HG03159 (cell line): ENCODE measurements around the gene LRP1B.

Source experiments
- ATAC-seq: cut with Tn5 transposase; IDR thresholded peaks from one replicate; pipeline ENCODE4 v1.9.1; 2021; ENCODE audit warnings: mild to moderate bottlenecking, moderate library complexity; ENCODE audit not compliant: unreplicated experiment

LRP1B gene

DNA sequence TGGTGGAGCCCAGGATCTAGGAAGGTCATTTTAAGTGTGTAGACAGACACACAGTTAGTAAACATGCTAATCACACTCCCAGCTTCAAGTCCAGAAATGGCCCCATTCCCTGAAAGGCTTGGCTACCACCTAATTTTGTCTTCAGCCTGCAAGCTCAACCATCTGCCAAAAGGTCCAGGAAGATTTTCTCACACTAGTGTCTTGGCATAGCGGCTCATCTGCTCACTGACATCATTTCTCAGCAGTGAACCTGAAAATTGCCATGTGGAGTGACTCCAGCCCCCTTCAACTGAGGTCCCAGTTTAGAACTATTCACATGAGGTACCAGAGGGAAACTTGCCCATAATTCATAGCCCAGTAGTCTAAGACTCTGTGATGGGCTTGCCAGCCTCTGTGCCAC is 748.9 kb downstream of the LRP1B start:
- no peak for ATAC-seq

DNA sequence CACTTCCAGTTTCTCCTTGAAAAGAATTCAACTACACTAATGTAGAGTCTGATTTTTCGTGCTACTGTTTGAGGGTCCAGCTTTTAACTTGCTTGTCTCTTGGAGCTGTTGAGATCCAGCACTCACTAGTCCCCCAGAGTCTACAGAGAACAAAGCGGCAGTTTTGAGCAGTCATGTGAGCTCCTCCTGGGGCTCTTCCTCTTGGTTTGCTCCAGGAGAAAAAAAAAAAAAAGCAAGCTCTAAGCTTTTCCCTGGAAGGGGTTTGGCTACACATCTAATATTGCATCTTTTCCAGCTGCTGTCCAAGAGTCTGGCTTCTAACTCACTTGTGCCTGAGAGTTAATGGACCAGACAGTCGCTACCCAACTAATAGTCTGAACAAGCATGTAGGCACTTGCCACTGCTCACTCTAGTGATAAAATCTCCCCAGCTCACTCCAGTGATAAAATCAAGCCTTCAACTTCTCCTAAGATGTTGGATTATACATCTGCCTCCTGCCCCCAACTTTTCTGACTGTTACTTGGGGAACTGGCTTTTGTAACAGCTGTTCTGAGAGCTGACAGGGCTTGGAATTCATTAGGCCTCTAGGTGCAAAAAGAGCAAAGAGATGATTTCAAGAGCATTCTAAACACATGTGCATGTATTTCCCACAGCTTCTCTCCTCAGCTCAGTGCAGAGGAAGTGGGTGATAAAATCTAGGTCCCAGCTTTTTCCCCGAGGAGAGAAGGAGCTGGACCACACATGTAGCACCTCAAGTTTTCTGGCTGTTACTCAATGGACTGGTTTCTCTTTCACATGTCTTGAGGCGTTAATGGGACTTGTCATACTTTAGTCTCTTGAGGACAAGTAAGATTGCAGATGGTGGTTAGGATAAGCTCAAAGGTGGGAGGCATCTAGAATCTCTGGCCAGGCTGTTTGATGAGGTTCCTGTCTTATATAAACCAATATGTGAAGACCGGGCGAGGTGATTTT is 750.5 kb downstream of the LRP1B start:
- no peak for ATAC-seq

DNA sequence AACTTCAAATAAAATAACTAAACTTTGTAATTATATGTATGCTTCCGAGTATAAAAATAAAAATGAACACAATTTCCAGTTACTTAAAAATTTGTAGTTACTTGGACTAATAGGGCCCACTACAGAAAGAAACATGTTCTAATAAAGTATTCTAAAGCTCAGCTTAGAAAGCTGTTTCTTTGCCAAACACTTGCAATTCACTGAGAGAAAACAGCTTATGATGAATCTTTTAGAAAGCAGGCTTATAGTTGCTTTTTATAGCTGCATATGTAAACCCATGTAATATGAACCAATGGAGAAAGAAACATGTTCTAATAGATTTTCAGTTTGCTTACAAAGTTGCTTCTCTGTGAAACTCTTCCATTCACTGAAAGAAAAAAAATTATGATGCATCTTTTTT is 766.0 kb downstream of the LRP1B start:
- no peak for ATAC-seq

DNA sequence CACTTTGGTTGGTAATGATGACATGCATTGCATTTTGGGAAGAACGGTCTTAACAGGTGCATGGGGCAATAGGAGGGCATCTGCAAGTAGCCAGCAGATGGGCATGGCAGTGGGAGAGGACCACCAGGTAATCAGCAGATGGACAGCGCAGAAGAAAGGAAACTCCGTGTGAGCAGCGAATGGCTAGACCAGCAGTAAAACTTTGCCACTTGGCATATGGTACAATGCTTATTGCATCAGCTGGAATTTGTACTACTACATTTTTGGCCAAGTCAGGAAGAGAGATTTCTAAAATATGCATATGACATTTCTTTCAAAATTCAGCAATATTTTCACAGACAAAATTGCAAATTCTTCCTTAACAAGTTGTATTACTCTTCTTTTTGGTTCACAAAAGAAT is 768.5 kb downstream of the LRP1B start:
- no peak for ATAC-seq

DNA sequence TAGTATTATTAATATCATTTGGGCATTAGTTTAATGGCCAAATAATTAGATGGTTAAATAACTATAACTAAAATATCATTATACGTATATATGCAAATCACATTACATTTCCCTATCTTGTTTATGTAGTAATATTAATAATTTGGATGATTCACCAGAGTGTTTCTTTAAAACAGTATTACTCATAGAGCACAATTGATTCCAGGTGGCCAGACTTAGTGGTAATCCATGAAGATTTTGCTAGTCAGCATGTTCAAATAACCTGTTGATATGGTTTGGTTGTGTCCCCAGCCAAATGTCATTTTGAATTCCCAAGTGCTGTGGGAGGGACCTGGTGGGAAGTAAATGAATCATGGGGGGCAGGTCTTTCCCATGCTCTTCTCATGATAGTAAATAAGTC is 782.3 kb downstream of the LRP1B start:
- no peak for ATAC-seq

DNA sequence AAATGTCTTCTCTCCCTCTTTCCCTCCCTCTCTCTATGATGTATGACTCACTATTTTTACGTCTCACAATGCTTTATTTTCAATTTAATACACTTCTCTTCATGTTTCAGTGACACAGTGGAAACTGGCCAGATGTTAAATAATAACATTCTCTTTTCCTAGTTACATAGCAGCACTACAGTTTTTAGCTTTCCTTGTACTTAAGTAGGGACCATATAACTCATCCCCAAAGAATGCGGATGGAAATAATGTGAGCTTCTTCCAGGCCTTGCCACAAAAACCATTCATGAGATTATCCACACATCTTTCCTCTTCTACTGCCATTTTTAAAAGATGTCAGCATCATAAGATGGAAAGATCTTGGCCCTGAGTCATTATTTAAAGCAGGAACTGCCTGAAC is 789.4 kb downstream of the LRP1B start:
- ATAC-seq: no peak

DNA sequence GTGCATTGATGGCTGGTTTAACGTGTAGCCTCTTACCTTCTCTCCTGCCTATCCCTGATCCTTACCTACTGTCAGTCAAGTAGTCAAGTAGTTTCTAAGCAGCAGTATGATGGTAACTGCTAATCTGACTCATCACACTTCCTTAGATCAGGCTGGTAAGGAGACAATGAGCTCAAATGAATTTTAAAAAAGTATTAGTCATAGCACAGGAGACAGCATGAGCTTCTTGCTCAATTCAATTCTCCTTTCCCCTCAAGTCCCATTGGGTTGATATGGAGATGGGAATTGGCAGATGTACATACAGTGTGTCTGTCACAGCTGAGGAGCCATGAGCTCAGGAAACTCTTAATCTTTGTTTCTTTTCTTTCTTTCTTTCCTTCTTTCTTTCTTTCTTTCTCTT is 799.7 kb downstream of the LRP1B start:
- no peak for ATAC-seq

DNA sequence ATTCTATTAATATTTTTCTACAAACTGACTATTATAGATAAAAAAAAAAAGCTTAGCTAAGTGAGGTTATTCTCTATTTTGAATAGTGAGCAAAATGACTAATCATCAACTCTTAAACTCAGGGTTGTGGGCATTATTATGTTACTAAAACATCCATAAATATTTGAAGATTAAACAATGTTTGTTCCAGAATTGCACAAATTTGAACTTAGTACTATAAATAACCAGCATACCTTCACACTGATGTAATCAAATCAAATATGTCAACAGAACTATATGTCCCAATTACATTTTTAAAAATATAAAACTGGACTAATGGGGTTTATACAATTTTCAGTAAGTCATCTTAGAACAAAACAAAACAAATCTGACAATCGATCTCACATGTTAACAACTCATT is 800.9 kb downstream of the LRP1B start:
- no peak for ATAC-seq

DNA sequence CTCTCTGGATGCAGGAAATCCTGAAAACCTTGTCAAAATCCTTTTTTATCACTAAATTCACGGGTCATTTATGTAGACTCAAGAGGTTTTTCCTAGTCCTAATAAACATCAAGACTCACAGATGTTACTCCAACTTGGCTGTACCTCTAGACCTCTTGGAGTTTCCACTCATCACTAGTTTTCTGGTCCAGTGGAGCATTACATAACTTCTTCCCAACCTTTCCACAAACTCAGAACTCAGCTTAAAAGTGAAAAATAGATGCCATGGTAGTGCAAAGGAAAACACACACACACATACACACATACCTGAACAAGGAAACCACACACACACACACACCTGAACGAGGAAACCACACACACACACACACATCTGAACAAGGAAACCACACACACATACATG is 807.2 kb downstream of the LRP1B start:
- no peak for ATAC-seq

DNA sequence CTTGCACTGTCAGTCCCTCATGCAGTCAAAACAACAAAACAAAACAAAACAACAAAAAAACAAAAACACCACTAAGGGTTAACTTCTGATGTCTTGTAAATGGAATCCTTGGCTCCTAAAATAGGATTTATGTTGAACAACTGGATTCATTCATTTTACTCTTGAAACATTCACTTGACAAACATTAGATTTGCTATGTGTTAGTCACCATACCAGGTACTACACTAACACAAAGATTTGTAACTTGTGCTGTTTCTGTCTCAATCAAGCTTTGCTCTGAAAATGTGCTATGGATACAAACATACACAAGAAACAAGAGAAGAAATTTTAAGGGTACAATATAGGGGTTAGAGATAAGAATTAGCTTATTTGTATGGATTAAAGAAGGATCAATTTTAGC is 812.8 kb downstream of the LRP1B start:
- ATAC-seq: no peak

DNA sequence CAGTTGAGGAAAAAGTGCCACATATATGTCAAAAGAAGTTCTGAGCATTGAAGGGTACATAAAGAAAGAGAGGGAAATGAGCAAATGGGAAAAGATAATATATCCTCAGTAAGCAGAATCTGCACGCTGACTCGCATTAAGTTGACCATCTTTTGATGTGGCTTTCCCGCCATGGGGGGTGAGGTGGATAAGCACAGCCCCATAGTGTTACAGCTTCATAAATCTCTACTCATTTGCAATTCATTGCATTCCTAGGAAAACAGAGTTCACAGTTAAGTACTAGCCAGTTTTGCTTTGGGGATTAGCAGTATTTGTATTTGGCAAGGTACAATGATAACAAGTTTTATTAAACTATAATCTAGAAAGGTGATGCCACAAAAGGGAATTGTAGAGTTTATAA is 814.2 kb downstream of the LRP1B start:
- no peak for ATAC-seq

DNA sequence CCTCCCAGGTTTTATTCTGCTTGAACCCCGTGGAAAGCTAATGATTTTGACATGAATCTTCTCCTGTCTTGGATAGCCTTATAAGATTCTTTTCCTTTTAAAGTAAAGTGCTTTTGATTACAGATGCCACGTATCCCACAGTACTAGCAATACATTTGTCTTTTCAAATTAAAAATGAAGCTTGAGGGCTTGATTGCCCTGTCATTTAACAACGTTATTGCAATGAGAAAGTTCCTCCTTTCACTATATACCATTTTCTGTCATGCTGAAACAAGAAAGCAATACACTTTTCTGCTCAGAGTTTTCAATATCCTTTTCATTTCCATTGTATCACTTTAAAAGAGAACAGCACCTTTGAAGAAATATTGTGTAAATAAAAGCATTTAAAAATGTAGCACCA is 814.7 kb downstream of the LRP1B start:
- ATAC-seq: no peak

DNA sequence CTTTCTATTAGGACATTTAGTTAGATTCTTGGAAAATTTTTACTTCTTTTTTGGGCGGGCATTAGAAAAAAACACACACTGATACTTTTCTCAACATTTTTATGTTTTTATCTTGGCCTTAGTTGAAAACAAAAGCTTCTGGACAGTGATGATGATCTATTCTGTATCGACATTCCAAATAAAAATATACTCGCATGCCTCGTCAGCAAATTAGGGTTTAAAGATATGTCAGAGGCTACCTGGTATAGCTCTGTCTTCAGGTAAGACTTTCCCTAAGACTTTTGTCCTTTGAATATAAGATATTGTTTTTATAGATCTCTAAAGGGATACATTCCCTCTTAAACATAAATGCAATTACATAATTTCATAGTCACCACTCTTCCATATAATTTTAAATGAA is 816.8 kb downstream of the LRP1B start:
- no peak for ATAC-seq

DNA sequence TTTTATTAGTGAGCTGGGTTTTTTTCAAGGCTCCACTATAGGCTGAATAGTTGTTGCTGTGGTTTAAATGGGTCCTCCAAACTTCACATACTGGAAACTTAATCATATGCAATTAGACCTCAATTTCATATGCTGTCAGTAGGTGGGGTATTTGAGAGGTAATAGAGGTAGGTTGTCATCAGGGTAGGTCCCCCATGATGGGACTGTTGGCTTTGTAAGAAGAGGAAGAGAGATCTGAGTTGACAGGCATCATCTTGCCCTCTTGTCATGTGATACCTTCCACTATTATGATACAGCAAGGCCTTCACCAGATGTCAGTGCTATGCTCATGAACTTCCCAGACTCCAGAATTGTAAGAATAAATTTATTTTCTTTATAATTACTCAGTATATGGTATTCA is 819.4 kb downstream of the LRP1B start:
- peak; percentile 55 for ATAC-seq

DNA sequence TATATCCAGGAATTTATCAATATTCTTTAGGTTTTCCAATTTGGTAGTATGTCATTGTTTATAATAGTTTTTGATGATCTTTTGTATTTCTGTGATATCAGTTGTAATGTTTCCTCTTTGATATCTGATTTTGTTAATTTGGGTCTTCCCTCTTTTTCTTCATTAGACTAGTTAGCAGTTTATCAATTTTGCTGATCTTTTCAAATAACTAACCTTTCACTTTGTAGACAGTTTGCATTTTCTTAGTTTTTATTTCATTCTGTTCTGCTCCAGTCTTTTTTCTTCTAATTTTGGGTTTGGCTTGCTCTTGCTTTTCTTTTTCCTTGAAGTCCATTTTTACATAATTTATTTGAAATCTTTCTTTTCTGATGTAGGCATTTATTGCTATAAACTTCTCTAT is 824.4 kb downstream of the LRP1B start:
- ATAC-seq: no peak

DNA sequence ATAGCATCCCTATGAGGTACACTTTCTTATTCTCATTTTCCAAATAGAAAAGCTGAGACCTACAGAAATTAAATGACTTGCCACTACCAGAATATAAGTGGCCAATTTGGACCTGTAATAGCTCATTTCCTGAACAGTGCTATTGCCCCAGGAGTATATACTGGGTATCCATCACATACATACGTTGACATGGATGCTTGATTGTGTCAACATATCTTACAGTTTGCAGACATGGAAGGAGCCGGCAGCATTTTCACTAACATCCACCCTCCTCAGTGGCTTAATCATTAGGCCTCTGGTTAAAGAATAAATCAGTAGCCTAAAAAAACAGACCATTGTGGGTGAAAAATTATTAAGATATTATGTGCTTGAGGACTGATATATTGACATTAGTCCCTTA is 829.3 kb downstream of the LRP1B start:
- no peak for ATAC-seq

DNA sequence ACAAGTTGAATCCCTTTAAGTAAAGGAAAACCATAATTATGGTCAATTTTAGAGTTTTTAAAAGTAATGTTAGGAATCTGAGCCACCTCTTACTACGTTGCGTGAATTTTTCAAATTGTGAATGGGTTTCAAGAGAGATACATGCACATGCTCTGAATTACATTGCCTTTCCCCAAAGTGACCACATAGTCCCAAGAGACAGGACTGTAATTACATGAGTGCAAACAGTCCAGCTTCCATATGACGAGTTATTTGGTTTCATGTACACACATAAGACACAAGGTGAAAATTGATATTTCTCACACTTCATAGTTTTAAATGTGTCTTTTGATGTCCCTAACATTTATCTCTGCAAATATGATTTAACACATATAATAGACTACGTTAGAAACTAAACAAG is 850.8 kb downstream of the LRP1B start:
- ATAC-seq: no peak

DNA sequence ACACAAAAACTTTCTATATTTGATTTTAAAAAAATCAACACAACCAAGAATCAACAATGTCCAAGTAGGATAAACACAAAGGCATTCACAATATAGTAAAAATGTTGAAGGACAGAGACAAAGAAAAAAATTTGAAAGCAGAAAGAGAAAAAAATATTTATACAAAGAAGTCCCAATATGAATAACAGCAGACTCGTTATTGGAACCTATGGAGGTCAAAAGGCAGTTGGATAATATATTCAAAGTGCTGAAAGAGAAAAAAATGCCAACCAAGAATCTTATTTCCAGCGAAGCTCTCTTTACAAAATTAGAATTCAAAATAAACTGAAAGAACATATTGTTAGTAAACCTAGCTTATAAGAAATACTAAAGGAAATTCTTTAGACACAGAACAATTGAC is 859.5 kb downstream of the LRP1B start:
- no peak for ATAC-seq

DNA sequence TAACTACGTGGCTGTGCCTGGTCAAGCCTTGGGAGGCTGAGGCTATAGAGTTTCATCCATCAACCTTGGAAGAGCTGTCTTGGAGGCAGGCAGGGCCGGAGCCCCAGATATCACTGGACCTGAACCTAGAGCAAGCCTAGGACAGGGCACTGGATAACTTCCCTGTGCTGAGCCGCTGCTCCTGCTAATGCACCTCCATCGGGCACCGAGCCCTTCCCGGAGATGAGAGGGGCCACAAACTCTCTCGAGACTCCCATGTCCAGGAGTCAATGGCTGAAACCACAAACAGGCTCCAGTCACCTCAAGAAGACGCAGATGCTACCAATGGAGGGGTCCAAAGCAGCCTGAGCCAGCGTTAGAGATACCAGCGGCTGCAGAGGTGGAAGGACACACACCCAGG is 866.0 kb downstream of the LRP1B start:
- ATAC-seq: no peak

DNA sequence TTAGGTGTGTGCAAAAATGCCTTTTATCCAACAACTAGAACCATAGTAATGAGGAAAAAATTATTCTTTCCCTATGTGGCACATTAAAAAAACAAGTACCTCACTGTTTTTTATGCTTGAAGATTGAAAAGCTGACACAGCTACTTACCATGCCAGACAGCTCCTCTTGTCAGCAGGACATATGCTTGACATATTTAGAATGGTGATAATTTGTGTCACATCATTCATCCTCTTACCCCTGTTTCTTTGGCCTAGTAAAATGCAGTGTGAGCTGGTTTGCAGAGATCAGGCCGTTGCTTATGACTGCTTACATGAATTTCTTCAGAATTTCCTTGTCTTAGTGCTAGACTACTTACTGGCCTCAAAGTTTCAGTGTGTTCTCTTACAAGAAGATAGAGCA is 869.9 kb downstream of the LRP1B start:
- no peak for ATAC-seq

DNA sequence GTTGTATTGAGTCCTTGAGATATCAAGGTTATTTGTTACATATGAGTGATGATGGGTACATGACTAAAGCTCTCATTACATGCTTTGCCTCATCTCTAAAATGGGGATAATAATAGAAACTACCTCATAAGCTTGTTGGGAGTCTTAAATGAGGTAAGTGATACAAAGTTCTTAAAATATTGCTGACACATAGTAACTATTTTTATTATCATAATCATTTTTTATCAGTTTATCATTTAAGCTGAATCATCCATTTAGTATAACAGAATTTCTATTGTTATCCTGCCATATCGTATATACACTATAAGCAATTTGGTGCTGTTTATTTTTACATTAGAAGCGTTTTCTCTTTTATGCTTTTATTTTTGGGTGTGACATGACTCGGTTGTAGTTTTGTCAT is 871.1 kb downstream of the LRP1B start:
- ATAC-seq: no peak

DNA sequence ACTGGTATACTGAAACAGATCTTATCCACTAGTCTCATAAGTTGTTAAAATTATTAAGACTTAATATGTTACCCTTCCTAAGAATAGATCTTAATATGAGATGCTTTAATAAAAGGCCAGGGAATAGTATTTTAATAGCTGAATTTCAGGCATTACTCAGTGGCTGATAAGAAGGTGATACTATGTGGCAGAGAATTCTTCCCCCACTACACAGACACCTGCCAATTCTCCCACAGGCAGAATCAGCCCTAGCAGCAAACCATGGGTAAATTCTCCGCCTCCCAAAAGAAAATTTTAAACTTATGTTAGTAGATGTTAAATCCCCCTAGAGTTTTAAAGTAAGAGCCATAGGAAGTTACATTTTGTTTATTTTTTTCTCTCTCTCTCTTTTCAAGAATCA is 888.8 kb downstream of the LRP1B start:
- no peak for ATAC-seq

DNA sequence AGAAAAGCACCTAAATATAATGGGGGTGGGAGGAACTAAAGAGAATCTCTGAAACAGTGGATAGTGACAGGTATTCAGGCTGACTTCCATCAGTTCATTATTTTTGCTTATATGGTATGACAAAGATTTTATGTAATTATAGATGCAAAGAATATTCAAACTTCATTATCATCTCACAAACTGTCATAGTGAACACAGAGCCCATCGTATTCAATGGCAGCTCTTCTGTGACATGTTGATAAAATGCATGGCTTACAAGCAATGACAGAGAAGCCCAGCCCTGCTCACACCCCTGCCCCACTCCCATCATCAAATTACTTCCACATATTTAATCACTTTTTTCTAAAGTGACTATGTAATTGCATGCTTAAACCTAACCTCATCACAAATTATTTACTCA is 904.3 kb downstream of the LRP1B start:
- no peak for ATAC-seq
